SK-N-SH treated with all-trans-retinoic acid at 6 μM for 48 hours (cell line): ENCODE measurements around the gene STMN3.

Experiments
- PPARA ChIP-seq: fragments of 250-450 bp; sonication (Bioruptor Pico); IDR thresholded peaks from 2 replicates; pipeline ENCODE4 v1.5.0; 2020; ENCODE audit warnings: mild to moderate bottlenecking, borderline replicate concordance
- ZFP3 ChIP-seq: fragments of 250-450 bp; sonication (Bioruptor Pico); IDR thresholded peaks from 2 replicates; pipeline ENCODE4 v1.5.0; 2020; ENCODE audit warnings: mild to moderate bottlenecking, moderate library complexity
- ZFP30 ChIP-seq: fragments of 450-650 bp; formaldehyde crosslinking; IDR thresholded peaks from 2 replicates; pipeline ENCODE4 v1.5.0; 2022; ENCODE audit warnings: mild to moderate bottlenecking, moderate library complexity
- ZNF70 ChIP-seq: fragments of 450-650 bp; formaldehyde crosslinking; IDR thresholded peaks from 2 replicates; pipeline ENCODE4 v1.5.0; 2020; ENCODE audit warnings: mild to moderate bottlenecking, moderate library complexity
- TF ChIP-seq, protein P1 (sequence below): fragments of 250-450 bp; sonication (Bioruptor Pico); IDR thresholded peaks from 2 replicates; pipeline ENCODE4 v1.8.0; 2020; ENCODE audit warnings: mild to moderate bottlenecking, moderate library complexity, borderline replicate concordance

DNA sequence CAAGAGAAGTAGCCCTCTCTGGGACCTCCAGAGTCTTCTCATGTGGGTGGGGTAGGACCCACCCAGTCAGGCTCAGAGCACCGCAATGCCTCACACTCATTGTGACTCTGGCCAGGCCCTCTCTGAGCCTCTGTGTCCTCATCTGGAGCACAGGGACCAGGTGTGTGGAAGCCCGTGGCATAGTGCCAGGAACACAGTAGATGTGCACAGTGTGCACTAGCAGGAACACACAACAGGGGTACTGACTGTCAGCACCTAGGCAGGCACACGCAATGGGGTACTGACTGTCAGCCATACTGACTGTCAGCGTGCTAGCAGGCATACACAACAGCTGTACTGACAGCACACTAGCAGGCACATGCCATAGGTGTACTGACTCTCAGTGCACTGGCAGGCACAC is 2.0 kb upstream of the STMN3 start:
- TF ChIP-seq ZFP3 (CRISPR knock-in tag) (no peak), PPARA (CRISPR knock-in tag) (no peak), ZFP30 (no peak), ZNF70 (no peak)
- TF ChIP-seq, protein P1, sequence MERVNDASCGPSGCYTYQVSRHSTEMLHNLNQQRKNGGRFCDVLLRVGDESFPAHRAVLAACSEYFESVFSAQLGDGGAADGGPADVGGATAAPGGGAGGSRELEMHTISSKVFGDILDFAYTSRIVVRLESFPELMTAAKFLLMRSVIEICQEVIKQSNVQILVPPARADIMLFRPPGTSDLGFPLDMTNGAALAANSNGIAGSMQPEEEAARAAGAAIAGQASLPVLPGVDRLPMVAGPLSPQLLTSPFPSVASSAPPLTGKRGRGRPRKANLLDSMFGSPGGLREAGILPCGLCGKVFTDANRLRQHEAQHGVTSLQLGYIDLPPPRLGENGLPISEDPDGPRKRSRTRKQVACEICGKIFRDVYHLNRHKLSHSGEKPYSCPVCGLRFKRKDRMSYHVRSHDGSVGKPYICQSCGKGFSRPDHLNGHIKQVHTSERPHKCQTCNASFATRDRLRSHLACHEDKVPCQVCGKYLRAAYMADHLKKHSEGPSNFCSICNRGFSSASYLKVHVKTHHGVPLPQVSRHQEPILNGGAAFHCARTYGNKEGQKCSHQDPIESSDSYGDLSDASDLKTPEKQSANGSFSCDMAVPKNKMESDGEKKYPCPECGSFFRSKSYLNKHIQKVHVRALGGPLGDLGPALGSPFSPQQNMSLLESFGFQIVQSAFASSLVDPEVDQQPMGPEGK = no peak
